ENCODE results near the gene DEFB118.
"Not testable (repeated sequence)": the region's sequence is repeated elsewhere in the genome, so short reads cannot be mapped to it uniquely, and the experiment has no call there.

Gene DEFB118, protein sequence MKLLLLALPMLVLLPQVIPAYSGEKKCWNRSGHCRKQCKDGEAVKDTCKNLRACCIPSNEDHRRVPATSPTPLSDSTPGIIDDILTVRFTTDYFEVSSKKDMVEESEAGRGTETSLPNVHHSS

DNA sequence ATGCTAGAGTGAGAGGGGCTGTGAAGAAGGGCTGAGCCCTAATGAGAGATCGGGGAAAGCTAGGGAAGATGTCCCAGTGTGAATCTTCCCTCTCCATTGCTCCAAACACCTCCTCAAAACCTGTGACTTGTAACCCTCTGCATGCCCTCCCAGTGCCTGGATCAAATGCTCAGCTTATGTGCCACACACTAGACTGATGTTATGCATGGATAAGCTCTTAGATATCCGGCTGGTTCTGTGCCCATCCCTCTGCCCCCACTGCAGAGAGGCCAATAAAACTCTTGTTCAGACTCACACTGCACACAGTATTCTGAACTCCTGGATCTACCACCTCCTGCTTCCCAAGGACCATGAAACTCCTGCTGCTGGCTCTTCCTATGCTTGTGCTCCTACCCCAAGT lies at the start of gene DEFB118:
DEFB118 (plus strand) TSS at position 301 of the 400 bp plus-strand sequence; CDS start at position 351, 50 bp downstream.
- DNase-seq: no peak

DNA sequence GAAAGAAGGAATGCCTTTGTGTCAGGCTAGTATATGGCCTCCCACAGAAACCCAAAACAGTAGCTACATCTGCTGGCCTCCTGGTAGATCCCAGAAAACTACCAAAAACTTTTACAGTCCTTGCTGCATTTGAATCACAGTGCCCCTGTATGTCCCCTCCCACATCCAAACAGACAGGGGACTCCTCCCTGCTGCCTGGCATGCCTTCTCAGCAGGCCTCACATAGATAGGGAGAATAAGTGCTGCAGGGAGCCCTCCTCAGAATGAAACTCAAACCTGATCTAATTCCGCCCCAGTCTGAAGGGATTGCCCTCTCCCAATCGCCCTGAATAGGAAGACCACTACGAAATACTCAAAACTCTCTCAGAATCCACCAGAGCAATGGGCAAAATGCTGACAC lies 45.9 kb upstream of the DEFB118 start:
- no peak for DNase-seq

DNA sequence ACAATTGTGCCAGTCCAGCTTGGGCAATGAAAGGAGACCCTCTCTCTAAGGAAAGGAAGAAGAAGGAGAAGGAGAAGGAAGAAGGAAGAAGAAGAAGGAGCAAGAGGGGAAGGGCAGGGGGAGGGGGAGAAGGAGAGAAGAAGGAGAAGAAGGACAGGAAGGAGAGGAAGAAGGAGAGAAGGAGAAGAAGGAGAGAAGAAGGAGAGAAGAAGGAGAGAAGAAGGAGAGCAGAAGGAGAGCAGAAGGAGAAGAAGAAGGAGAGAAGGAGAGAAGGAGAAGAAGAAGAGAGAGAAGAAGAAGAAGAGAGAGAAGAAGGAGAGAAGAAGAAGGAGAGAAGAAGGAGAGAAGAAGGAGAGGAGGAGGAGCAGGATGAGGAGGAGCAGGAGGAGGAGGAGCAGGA lies 37.5 kb upstream of the DEFB118 start:
- DNase-seq: no peak

DNA sequence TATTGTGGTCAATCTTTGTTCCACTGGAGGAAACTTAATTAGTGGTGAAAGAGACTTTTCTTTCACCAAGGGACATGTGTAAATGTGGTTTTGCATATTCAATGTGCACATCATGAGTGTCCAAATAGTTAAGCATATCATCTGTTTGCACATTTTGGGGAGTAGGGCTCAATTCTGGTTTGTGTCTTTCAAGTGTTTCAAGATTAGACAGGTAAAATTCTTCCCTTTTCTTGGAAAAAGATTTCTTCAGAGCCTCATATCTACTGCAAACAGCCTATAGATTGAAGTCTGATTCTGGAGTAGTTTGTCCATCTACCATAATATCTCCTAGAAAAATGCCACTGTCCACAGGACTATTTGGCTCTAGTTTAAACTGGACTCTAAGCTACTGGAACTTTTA lies 26.9 kb upstream of the DEFB118 start:
- no peak for DNase-seq

DNA sequence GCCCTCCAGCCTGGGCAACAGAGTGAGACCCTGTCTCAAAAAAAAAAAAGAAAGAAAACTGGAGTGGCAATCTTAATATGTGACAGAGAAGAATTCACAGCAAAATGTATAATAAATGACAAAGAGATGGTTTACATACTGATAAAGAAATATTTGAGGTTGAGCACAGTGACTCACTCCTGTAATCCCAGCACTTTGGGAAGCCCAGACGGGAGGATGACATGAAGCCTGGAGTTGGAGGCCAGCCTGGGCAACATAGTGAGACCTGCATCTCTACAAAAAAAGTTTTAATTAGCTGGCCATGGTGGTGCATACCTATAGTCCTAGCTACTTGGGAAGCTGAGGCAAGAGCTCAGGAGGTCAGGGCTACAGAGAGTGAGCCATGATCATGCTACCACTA lies 12.4 kb upstream of the DEFB118 start:
- DNase-seq: no peak

DNA sequence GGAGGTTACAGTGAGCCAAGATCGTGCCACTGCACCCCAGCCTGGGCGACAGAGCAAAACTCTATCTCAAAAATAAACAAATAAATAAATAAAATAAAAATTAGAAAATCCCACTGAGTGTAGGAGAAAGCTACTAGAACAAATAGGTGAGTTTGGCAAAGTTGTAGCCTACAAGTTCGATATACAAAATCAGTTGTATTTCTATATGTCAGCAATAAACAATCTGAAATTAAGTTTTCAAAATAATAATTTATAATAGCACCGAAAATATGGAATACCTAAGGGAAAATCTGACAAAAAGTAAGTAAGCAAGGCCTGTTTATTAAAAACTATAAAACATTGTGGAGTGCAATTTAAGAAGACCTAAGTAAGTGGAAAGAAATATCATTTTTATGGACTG lies 5.1 kb upstream of the DEFB118 start:
- no peak for DNase-seq

DNA sequence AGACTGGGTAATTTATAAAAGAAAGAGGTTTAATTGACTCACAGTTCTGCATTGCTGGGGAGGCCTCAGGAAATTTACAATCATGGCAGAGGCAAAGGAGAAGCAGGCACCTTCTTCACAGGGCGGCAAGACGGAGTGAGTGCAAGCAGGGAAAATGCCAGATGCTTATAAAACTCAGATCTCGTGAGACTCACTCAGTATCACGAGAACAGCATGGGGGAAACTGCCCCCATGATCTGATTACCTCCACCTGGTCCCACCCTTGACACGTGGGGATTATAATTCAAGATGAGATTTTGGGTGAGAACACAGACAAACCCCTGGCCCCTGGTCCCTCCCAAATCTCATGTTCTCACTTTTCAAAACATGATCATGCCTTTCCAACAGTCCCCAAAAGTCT lies 4.1 kb upstream of the DEFB118 start:
- not testable (repeated sequence) for DNase-seq

DNA sequence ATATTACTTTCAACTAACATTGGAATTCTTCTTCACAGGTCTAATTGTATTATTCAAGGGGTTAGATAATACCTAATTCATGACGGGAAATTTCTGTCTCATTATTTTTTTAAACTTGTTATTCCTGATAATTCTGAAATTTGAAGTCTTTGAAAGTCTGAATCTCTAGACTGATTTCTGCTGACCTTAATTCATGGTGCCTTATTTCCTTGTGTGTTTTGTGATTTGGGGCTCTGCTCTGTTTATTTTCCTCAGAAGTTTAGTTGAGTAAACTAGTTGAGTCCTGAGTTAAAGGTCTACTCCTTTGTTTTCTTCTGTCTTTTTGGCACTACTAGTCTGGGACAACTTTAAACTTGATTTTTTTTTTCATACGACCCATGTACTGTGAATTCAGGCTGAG lies 5.9 kb downstream of the DEFB118 start:
- no peak for DNase-seq

DNA sequence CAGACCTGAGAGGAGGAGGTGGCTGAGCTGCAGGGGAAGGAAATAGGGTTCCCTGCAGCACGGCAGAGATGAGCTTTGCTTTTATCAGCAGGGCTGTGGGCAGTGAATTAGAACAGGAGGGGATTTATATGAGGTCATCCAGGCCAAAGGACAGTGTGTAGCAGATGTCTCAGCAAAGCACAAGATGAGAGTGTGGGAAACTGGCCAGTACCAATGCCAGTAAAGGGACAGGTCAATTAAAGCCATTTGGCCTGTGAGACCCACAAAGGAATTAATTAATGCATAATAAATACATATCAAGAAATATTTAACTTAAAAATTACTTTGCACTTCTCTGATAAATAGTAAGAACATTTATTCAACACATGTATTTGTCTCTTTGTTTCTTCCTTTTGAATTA lies 22.1 kb downstream of the DEFB118 start, which contains the start of gene DEFB119:
DEFB119 (minus strand) TSS at position 101 of the 400 bp plus-strand sequence. CDS start 107 bp downstream, outside the sequence.
- DNase-seq: no peak

DNA sequence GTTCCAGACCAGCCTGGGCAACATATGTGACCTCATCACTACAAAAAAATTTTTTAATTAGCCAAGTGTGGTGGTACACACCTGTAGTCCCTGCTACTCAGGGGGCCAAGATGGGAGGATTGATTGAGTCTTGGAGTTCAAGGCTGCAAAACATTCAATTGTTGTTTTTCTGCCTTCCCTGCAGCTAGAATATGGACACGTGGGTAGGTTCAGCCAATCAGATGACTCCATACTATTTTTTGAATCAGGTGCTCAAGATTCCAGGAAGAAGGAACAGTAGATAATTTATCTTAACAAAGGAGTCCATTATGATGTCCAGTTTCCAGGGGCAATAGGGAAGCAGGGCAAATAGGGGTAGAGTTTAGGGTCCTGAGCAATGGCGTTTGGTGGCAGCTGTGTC lies 24.4 kb downstream of the DEFB118 start:
- DNase-seq: no peak

DNA sequence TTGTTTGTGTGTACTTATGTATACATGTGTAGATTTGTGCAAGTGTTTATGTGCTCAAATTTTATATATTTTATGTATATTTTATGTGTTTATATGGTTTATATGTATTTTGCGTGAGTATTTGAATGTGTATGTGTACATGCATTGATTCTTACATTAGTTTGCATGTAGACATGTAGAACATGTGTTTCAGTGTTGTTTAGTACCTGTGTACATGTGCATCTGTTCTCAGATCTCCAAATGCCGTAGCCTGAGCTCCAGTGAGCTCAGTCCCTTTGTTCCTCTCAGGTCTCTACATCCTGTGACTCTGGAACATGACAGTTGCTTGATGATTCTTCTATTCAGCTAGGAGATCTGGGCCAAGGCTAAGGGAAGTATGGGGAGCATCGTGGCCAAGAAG lies 26.5 kb downstream of the DEFB118 start:
- DNase-seq: no peak

DNA sequence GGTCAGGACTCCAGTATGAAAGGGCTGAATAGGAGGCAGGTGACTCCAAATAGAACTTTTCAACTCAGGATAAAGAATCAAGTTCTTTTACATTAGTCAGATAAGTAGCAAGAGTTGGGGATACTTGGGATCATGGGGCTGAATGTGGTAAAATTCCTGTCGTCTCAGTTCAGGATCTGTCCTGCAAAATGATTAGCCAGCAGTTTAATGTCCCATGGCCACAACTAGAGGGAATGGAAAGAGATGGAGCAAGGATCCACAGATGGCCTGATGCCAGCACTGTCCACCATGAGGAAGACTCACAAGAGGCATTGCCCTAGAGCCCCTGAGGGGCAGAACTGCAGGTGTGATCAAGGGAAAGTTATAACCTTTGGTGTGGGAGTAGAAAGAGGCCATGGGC lies 35.5 kb downstream of the DEFB118 start:
- no peak for DNase-seq

DNA sequence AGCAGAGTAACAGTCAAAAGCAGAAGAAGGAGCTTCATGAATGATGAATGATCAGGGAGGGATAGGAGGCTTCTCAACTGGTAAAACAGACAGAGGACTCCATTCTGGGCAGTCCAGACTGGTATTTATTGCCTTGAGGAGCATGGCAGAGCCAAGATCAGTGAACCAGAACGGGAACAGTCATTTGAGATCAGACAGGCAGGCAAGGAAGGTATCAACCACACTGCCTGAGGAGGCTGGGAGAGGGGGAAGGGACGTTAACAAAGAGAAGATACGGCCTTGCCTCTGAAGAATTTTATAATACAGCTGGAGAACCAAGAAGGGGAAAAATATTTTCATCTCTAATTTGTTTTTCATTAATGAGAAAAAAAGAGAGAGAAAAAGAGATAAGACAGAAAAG lies 37.7 kb downstream of the DEFB118 start, which contains the start of gene DEFB121:
DEFB121 (minus strand) TSS at position 101 of the 400 bp plus-strand sequence; CDS start at position 38, 63 bp downstream.
- no peak for DNase-seq

DNA sequence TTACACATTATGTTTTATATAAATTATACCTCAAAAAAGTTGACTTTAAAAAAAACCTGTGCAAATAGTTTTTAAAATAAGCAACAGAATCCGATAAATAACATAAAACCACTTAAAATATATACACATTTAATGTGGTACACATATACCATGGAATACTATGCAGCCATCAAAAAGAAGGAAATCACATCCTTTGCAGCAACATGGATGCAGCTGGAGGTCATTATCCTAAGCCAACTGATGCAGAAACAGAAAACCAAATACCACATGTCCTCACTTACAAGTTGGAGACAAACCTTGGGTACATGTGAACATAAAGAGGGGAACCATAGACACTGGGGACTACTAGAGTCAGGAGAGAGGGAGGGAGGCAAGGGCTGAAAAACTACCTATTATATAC lies 41.6 kb downstream of the DEFB118 start:
- DNase-seq: no peak

DNA sequence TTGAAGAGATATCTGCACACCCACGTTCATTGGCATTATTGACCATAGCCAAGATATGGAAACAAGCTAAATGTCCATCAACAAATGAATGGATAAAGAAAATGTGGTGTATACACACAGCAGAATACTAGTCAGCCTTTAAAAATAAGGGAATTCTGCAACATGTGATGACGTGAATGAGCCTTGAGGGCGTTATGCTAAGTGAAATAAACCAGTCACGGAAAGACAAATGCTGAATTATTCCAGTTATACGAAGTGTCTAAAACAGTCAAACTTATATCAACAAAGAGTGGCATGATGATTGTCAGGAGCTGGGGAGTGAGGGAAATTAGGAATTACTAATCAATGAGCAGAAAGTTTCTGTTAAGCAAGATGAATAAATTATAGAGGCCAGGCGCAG lies 46.0 kb downstream of the DEFB118 start:
- no peak for DNase-seq

DNA sequence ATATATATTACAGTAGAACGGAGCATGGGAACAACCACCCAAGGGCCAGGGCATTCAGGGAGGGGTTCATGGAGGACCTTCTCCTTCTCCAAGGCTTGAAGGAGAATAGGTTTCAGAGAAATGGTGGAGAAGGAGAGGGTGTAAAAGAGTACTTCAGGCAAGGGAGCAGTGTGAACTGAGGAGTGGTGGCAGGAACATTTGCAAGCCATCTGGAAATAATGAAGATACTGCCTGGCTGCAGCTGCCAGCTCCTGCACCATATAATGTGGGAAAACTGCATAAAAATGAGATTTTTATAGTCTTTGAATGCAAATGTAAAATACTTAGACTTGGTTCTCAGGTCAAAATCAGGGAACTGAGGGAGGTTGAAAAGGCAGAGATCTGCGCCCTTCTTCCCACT lies 47.3 kb downstream of the DEFB118 start:
- DNase-seq: no peak

DNA sequence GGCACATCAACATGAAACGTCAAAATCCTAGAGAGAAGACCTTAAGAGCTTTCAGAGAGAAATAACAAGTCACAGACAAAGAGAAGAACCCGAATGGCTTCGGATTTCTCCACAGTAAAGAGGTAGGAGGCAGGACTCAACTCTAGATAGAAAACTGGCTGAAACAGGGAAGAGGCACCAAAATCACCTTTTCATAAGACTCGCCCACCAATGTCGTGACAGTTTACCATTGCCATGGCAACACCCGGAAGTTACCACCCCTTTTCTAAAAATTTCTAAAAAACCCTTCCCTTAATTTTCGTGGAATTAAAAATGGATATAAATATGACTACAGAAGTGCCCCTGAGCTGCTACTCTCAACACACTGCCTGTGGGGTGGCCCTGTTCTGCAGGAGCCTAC lies 49.9 kb downstream of the DEFB118 start:
- DNase-seq: no peak

All from CD4-positive, alpha-beta T cell treated with Interferon gamma for 1 hour (primary cell).